NCI-H1417 treated with DMSO at 0.1 percent for 48 hours (cell line): Measurements from ENCODE around the gene CNOT4.
"Not testable (repeated sequence)": the region's sequence is repeated elsewhere in the genome, so short reads cannot be mapped to it uniquely, and the experiment has no call there.

Experiments used
- DNase-seq: peaks from one replicate; lab custom pipeline; 2025; lab: John Stamatoyannopoulos, UW

CNOT4 gene

DNA sequence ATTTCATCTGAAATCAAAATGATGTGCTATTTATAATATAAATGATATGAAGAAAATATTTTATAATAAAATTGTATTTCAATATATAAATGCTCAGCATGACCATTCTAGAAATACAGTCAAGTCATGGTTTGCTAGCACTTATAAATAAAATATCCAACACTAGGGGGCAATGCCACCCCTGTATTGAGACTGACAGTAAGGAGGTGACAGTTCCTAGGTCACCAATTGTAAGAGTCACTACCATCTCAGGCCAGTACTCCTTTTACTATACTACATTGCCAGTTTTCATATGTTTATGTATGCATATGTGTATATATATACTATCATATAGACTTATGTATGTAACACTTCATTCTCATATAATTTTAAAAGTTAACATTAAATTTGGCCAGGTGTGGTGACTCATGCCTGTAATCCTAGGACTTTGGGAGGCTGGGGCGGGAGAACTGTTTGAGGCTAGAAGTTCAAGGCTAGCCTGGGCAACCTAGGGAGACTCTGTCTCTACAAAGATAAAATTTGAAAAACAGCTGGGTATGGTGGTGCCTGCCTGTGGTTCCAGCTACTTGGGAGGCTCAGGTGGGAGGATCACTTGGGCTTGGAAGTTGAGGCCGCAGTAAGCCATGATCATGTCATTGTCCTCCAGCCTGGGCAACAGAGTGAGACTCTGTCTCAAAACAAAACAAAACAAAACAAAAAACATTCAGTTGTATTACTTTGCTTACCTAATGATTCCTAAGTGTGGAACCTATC is 2.4 kb upstream of the CNOT4 start:
- peak; percentile 43 for DNase-seq

DNA sequence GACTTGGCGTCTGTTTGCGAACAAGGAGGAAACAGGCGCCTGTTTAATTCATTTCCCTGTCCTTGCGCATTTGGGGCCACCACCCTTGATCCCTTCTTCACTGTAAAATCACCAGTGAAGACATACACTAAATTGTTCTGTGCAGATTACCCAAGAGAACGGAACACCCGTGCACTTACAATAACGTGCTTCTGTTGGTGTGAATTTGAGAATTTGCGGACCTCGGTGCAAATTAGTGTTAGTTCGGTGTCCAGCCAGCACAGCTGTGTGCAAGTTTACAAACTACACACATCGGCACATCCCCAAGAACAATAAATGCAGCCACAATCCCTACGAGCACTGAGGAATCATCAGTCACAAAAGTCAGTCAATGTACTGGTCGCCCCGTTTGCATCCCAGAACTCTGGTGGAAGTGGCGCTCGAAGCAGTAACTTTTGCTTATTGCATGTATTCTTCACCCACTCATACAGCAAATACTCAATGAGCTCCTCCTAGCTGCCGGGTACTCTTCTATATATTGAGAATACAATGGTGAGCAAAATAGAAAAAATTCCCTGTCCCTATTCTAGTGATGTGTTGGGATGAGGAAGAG is 786 bp upstream of the CNOT4 start:
- no peak for DNase-seq

DNA sequence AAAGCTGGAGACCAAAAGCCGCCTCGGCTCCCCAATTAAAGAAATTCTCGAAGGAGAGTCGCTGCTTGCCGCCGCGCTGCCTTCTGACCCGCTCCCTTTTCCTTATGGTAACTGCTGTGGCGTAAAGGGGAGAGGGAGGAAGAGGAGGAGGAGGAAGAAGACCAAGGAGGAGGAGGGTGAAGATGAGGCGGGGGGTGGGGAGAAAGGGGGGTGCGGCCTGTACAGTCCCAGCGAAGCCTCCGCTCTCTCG is 388 bp downstream of the CNOT4 start:
- DNase-seq: no peak

DNA sequence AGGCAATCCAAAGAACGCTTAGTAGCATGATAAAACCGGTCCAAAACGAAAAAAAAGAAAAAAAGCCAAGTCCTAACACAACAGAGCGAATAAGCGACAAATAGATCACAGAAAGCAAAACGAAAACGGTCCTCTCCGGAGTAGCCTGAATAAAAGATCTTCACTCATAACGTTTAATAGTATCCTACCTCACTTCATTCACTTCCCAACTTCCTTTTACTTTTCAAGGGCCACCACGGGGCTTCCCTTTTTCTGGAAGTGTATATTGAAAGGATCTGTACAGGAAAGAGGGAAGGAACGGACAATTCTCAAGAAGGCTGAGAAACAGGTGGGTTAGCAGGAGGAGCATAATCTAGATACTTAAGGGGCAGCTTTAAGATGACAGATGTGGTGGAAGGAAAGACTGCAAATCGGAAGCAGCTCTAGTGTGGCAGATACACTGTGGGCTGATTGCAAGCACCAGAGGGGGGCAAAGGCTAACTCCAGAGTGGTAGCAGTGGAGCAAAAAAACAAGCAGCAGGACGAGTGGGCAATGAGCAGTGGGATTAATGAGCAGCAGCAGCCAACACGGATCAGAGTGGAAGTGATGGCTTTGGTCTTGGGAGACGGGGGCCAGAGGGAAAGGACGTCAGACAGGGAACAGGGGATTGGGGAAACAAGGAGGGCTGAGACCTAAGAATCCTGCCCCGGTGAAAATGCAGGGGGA is 866 bp downstream of the CNOT4 start:
- DNase-seq: no peak

DNA sequence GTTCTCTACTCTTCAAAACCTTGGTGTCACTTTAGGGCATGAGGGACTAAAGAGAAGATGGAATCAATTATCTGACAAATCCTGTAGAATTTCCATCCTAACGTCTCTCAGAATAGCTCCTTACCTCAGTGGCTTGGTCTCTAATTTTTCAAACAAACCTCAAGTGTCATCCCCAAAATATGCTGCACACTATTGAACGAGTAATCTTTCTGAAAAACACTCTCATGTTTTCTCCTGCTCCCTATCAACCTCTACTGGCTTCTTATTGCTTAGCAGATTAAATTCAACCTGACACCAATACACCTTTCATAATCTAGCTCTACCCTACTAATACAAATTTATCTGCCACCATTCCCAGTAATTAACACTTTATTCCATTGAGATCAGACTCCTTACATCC is 8.5 kb downstream of the CNOT4 start:
- DNase-seq: no peak

DNA sequence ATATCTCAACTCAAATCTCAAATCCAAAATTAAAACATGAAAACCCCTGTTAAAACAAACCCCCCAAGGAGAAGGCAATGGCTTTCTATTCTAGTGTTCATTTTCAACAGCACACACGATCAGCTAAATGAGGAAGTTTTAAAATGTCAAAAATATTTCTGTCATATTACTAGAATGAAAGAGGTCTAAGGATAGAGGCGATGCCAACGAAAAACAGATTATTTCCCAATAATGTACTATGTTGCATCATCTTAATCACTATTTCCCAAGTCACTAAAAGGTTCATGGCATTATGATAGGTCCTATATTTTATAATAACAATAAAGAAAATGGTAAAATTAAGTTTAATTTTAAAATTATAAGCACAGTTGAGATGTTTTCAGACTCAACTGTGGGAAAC is 10.1 kb downstream of the CNOT4 start:
- no peak for DNase-seq

DNA sequence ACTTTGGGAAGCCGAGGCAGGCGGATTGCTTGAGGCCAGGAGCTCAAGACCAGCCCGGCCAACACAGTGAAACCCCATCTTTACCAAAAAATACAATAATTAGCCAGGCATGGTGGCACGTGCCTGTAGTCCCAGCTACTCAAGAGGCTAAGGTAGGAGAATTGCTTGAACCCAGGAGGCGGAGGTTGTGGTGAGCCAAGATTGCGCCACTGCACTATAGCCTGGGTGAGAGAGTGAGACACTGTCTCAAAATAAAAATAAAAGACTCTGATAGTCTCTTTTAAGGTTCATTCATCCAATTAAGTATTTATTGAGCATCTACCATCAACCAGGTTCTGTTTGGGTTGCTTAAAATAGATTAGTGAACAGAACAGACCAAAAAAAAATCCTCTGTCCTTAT is 12.7 kb downstream of the CNOT4 start:
- not testable (repeated sequence) for DNase-seq

DNA sequence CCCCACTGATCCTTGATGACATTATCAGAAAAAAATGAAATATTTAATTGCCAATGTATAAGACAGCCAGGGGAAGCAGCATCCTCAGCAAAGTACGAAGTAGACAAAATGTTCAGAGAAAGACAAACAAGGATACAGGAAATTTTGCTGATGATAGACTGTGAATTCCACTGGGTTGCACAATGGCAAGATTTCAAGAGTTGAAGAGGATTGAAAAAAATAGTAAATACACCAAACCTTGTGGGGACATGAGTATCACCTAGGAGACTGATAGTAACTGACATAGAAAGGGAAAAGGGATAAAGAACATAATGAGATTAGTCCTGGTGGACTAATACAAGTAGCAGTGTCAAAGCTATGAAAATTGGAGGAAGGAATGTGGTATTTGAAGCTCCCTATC is 16.5 kb downstream of the CNOT4 start:
- DNase-seq: no peak

DNA sequence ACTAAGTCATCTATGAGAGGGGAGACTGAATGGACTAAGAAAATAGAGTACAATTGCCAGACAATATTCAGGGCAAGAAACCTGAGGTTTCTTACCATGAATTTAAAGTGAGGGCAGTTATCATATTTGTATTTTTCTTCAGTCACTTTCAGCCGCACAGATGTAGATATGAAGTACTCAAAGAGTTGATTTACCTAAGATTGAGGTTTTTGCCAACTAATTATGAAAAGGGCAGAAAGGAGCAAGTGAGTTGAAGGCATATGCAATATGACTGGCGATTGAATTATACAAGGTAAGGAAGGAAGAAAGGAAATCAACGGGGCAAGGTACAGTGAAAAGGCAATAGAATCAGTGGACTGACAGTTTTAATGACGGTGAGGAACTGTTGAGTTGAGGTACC is 17.8 kb downstream of the CNOT4 start:
- no peak for DNase-seq

DNA sequence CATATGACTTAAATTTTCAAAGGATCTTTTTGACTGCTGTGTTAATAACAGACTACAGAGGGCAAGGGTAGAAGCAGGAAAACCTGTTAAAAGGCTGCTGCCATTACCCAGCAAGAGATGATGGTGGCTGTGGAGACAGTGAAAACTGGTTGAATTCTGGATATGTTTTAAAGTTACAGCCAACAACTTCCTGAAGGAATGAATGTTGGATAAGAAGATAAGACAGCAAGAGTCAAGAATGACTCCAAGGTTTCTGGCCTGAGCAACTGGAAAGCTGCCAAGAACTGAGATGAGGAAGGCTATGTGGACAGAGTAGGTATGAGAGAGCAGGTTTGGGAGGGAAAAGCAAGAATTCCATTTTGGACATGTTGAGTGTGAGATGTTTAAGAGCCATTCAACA is 19.1 kb downstream of the CNOT4 start:
- no peak for DNase-seq

DNA sequence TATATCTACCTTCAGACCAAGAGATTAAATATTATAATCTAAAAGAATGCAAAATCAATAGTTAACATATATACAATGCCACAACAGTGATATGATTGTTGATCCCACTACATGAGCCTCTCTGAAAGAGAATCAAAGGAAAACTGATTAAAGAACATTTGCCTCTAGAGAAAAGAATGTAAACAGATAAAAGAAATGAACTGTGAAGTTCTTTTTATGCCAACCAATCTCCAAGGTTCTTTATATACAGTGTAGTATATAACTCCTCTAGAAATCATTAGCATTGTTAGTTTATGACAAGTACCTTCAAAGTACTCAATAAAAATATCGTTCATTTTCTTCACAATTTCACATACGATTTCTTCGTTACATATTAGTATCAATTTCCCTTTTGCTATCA is 20.1 kb downstream of the CNOT4 start:
- no peak for DNase-seq

DNA sequence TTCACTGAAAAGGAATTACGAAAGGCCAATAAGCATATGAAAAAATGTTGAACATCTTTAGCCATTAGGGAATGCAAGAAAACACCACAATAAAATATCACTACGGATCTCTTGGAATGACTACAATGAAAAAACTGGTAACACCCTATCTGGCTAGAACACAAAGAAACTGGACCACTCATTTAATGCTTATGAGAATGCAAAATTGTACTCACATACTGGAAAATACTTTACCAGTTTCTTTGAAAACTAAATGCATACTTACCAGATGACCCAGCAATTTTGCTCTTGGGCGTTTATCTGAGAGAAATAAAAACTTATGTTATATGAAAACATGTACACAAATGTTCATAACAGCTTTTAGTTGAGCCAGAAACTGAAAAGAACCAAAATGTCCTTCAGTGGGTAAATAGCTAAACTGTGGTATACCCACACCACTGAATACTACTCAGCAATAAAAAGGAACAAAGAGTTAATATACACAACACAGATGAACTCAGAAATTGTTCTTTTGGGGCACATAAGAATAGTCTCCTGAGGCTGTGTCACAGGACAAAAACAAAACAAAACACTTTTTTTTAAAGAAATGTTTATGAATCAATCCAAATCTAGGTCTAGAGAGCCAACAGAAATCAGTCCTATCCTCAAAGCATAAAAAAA is 23.5 kb downstream of the CNOT4 start:
- no peak for DNase-seq

DNA sequence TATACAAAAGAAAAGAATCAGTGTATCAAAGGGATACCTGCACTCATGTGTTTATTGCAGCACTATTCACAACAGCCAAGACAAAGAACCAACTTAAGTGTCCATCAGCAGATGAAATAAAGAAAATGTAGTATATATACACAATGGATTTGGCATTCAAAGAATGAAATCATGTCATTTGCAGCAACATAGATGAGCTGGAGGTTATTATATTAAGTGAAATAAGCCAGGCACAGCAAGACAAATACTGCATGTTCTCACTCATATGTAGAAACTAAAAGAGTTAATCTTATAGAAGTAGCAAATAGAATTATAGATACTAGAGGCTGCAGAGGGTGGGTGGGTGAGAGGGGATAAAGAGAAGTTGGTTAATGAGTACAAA is 28.3 kb downstream of the CNOT4 start:
- no peak for DNase-seq

DNA sequence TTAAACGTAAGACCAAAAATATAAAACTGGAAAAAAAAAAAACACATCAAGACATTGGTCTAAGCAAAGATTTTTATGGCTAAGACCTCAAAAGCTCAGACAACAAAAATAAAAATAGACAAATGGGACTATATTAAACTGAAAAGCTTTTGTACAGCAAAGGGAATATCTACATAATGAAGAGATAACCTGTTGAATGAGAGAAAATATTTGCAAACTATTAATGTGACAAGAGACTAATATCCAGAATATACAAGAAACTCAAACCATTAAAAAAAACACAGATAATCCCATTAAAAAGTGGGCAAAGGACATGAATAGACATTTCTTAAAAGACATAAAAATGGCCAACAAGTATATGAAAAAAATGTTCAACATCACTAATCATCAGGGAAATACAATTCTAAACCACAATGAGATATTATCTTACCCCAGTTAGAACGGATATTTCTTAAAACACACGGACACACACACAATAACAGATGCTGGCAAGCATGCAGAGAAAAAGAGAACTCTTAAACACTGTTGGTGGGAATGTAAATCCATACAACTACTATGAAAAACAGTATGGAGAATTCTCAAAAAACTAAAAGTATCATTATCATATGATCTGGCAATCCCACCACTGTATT is 28.8 kb downstream of the CNOT4 start:
- DNase-seq: no peak

DNA sequence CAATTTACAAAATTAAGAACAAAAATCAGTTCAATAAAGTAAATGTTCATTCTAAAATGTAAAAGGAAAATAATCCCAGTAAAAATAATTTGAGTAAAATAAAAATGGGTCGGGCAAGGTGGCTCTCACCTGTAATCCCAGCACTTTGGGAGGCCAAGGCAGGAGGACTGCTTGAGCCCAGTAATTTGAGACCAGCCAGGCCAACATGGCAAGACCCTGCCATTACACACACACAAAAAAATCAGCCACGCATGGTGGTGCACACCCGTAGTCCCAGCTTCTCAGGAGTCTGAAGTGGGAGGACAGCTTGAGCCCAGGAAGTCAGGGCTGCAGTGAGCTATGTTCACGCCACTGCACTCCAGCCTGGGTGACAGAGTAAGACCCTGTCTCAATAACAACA is 34.4 kb downstream of the CNOT4 start:
- no peak for DNase-seq

DNA sequence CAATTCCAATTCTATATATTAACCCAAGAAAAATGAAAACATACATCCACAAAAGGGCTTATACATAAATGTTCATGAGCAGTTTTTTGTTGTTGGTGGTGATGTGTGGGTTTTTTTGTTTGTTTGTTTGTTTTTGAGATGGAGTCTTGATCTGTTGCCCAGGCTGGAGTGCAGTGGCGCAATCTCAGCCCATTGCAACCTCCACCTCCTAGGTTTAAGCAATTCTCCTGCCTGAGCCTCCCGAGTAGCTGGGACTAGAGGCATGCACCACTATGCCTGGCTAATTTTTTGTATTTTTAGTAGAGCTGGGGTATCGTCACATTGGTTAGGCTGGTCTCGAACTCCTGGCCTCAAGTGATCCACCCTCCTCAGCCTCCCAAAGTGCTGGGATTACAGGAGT is 40.2 kb downstream of the CNOT4 start:
- DNase-seq: not testable (repeated sequence)

DNA sequence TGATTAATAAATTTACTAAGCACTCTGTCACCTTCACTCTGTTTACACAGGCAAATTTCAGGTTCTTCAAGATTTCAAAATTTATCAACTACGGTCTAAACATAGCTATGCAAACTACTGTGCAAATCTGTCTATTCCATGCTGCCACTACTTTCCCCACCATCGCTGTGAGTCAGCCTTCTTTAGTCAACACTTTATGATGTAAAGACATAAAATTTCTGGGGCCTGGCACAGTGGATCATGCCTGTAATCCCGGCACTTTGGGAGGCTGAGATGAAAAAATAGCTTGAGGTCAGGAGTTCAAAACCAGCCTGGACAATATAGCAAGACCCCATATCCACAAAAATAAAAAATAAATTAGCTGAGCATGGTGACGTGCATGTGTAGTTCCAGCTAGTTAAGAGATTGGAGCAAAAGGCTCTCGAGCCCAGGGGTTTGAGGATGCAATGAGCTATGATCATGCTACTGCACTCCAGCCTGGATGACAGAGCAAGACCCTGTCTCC is 42.6 kb downstream of the CNOT4 start:
- no peak for DNase-seq

DNA sequence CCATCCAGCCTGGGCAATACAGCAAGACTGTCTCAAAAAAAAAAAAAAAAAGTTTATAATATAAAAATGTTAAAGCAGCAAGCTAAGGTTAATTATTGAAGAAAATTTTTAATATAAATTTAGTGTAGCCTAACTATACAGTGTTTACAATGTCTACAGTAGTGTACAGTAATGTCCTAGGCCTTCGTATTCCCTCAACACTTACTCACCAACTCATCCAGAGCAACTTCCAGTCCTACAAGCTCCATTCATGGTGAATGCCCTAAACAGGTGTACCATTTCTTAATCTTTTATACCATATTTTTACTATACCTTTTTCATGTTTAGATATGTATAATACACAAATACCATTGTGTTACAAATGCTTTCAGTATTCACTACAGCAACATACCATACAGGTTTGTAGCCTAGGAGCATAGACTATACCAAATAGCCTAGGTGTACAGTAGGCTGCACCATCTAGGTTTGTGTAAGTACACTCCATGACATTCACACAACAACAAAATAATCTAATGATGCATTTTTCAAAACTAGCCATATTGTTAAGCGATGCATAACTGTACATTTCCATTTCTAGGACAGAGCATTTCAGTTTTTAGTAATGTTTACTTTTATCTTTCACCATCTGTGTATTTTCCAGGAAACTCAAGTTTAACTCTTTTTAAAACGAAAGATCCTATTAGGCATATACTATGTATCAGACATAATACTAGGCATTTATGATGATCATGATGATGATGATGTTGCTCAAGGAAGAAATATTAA is 43.3 kb downstream of the CNOT4 start:
- no peak for DNase-seq

DNA sequence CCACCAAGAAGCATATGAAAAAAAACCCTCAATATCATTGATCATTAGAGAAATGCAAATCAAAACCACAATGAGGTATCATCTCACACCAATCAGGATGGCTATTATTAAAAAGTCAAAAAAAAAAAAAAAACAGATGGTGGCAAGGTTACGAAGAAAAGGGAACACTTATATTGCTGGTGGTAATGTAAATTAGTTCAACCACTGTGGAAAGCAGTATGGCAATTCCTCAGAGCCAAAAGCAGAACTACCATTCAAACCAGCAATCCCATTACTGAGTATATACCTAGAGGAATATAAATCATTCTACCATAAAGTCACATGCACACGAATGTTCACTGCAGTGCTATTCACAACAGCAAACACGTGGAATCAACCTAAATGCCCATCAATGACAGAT is 46.0 kb downstream of the CNOT4 start:
- no peak for DNase-seq

DNA sequence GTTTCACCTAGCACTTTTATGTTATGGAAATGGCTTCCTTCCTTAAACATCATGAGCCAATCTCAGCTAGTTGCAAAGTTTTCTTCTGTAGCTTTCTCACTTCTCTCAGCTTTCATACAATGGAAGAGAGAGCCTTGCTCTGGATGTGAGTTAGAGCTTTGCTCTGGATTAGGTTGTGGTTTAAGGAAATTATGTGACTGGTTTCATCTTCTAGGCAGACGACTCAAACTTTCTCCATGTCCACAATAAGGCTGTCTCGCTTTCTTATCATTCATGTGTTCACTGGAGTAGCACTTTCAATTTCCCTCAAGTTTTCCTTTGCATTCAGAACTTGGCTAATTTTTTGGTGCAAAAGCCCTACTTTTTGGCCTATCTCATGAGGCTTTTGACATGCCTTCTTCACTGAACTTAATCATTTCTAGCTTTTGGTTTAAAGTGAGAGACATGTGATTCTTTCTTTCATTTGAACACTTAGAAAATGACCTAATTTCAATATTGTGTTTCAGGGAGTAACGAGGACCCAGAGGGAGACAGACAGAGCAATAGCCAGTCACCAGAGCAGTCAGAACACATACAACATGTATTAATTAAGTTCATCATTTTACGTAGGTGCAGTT is 49.8 kb downstream of the CNOT4 start:
- no peak for DNase-seq

DNA sequence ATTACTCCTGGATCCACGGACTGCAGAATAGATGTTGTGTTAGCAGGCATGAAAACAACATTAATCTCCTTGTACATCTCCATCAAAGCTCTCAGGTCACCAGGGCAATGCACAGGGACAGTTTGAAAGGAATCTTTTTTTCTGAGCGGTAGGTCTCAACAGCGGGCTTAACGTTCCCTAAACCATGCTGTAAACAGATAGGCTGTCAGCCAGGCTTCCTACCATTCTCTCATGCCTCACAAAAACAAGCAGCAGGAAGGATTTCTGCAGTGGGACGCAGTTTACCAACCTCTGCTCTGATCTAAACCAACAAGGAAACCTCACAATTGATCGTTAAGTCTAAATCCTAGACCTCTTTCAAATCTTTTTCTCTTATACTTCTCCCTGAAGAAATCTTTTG is 50.8 kb downstream of the CNOT4 start:
- no peak for DNase-seq
